A673 (cell line): ENCODE results near the gene MYL2. TPM values are rescaled to one million over a fixed set of nuclear protein-coding genes. Genes with fewer than 3 reads are reported as not detected.
A peak's percentile ranks its signal among the peaks of the same experiment; 100 is the strongest.

Experiments used
- BruUV-seq: library from RNA; stranded (reverse); fragments of 400-500 nt; replicated peaks from 2 replicates; lab custom pipeline; 2021; lab: Mats Ljungman, UMichigan
- CTCF ChIA-PET: fragments of 300-600 bp; sonication (Branson Sonifier 250); formaldehyde crosslinking; loops from one replicate; lab custom pipeline; 2022; ENCODE audit warnings: antibody characterized with exemption; lab: Charles Lee
- POLR2A ChIA-PET: fragments of 300-600 bp; sonication (Branson Sonifier 250); formaldehyde crosslinking; loops from one replicate; lab custom pipeline; 2022; ENCODE audit warnings: antibody characterized with exemption; ENCODE audit not compliant: low non-redundant PET; lab: Charles Lee
- DNase-seq: peaks from one replicate; pipeline ENCODE4 v3.0.0-alpha.2; 2015; ENCODE audit warnings: low spot score
- H3K27ac ChIP-seq: fragments of 200-600 bp; sonication (generic); 2 replicates; pipeline ENCODE4 v1.5.1; 2016; ENCODE audit warnings: mixed run types, low read depth, mild to moderate bottlenecking, mixed read lengths, antibody characterized with exemption, low read length; ENCODE audit not compliant: poor library complexity, severe bottlenecking
- H3K27me3 ChIP-seq: fragments of 200-600 bp; sonication (generic); replicated peaks from 2 replicates; pipeline ENCODE4 v1.6.1; 2017; ENCODE audit warnings: mixed run types, low read depth, mild to moderate bottlenecking, mixed read lengths, antibody characterized with exemption, low read length; ENCODE audit not compliant: insufficient read depth, poor library complexity
- H3K36me3 ChIP-seq: fragments of 200-600 bp; sonication (generic); 2 replicates; pipeline ENCODE4 v1.6.1; 2016; ENCODE audit warnings: mixed run types, mild to moderate bottlenecking, mixed read lengths, antibody characterized with exemption, low read length; ENCODE audit not compliant: insufficient read depth, poor library complexity, severe bottlenecking
- H3K4me1 ChIP-seq: fragments of 200-600 bp; sonication (generic); 2 replicates; pipeline ENCODE4 v1.6.1; 2017; ENCODE audit warnings: mixed run types, mild to moderate bottlenecking, mixed read lengths, antibody characterized with exemption, low read length; ENCODE audit not compliant: insufficient read depth, poor library complexity, severe bottlenecking
- H3K4me3 ChIP-seq: fragments of 200-600 bp; sonication (generic); 2 replicates; pipeline ENCODE4 v1.5.1; 2016; ENCODE audit warnings: low read depth, mixed run types, mild to moderate bottlenecking, mixed read lengths, low read length; ENCODE audit not compliant: poor library complexity, severe bottlenecking
- H3K9me3 ChIP-seq: fragments of 200-600 bp; sonication (generic); 2 replicates; pipeline ENCODE4 v1.6.1; 2016; ENCODE audit warnings: mixed run types, low read depth, mild to moderate bottlenecking, mixed read lengths, antibody characterized with exemption, low read length; ENCODE audit not compliant: poor library complexity, severe bottlenecking
- EZH2 ChIP-seq: fragments of 200-600 bp; sonication (generic); IDR thresholded peaks from 2 replicates; pipeline ENCODE4 v1.6.1; 2017; ENCODE audit warnings: borderline replicate concordance, low read depth, mild to moderate bottlenecking, mixed read lengths, antibody characterized with exemption, low read length; ENCODE audit not compliant: poor library complexity, severe bottlenecking
- intact Hi-C: fragments of 100-400 bp; cut with micrococcal nuclease; formaldehyde crosslinking; loops from one replicate; pipeline ENCODE4 v1.10.0; 2022; ENCODE audit not compliant: unreplicated experiment
- total RNA-seq: library from RNA; stranded (reverse); gene quantifications from 2 replicates; pipeline ENCODE4 v1.2.3, GENCODE V29; 2021
- TF ChIP-seq, protein P1 (sequence below): fragments of 300-800, 200-600 bp; sonication (generic); conservative IDR thresholded peaks from 2 replicates; pipeline ENCODE4 v1.5.1; 2017; ENCODE audit warnings: low read depth, mild to moderate bottlenecking, antibody characterized with exemption, low read length, moderate library complexity, mixed read lengths

Gene MYL2
- total RNA-seq, 1 experiment from 2014 or later, result not detected

DNA sequence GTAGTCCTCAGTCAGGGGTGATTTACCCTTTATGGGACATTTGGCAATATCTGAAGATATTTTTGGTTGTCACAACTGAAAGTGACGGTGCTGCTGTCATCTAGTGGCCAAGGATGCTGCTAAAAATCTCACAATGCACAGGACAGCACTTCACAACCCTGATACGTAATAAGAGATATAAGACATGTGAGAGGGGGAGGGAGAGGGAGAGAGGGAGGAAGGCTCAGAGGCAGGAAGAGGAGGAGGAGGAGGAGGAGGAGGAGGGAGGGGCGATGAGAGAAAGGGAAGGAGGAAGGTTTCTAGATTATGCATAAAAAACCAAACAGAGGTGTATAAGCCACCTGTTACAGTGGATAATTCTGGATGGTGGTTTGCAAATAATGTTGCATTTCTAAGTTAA, 14.3 kb downstream of the MYL2 start:
- intact Hi-C loops, result no loop called here
- ChIA-PET CTCF (no interaction called here), POLR2A (no interaction called here)
- DNase-seq, result peak; percentile 40
- Histone ChIP-seq H3K27ac (no peak overlapping the region), H3K4me1 (no peaks in the 10 kb centered on the region), H3K4me3 (no peak overlapping the region), H3K9me3 (no peaks in the 10 kb centered on the region), H3K36me3 (no peaks in the 10 kb centered on the region), H3K27me3 (no peaks in the 10 kb centered on the region)
- TF ChIP-seq, protein P1, sequence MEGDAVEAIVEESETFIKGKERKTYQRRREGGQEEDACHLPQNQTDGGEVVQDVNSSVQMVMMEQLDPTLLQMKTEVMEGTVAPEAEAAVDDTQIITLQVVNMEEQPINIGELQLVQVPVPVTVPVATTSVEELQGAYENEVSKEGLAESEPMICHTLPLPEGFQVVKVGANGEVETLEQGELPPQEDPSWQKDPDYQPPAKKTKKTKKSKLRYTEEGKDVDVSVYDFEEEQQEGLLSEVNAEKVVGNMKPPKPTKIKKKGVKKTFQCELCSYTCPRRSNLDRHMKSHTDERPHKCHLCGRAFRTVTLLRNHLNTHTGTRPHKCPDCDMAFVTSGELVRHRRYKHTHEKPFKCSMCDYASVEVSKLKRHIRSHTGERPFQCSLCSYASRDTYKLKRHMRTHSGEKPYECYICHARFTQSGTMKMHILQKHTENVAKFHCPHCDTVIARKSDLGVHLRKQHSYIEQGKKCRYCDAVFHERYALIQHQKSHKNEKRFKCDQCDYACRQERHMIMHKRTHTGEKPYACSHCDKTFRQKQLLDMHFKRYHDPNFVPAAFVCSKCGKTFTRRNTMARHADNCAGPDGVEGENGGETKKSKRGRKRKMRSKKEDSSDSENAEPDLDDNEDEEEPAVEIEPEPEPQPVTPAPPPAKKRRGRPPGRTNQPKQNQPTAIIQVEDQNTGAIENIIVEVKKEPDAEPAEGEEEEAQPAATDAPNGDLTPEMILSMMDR, result peak; percentile 26; the same call in 1 of the 2 replicates
- TF ChIP-seq EZH2, result no peak
- no TSS peak for BruUV-seq

DNA sequence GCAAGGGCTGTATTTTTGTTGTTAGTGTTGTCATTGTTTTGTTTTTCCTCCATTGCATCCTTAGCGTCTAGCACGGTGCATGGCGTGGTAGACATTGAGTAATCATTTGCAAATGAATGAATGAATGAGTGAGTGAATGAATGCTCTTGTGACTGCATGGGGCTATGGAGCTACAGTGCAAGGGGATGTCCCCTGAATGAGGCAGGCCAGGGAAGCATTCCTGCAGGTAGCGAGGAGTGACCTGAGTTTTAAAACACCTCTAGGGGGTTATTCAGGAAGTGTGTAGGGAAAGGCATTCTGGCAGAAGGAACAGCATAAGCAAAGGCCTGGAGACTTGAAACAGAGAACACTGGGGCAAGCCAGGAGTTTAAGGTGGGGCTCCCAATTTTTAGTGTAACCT, 16.9 kb downstream of the MYL2 start:
- Histone ChIP-seq H3K4me3 (no peak overlapping the region), H3K27me3 (no peaks in the 10 kb centered on the region), H3K4me1 (no peaks in the 10 kb centered on the region), H3K36me3 (no peaks in the 10 kb centered on the region), H3K9me3 (no peaks in the 10 kb centered on the region), H3K27ac (no peak overlapping the region)
- DNase-seq, result no peak
- no TSS peak for BruUV-seq
- TF ChIP-seq, protein P1, result no peak
- no peak for TF ChIP-seq EZH2
- ChIA-PET CTCF (no interaction called here), POLR2A (no interaction called here)
- intact Hi-C loops, result no loop called here

DNA sequence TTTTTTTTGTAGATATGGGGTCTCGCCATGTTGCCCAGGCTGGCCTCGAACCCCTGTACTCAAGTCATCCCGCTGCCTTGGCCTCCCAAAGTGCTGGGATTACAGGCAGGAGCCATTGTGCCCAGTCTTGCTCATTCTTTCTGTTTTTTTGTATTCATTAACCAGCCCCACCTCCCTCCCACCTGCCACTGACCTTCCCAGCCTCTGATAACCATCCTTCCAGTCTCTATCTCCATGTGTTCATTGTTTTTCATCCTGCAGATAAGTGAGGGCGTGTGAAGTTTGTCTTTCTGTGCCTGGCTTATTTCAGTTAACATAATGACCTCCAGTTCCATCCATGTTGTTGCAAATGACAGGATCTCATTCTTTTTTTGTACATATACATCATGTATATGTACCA, 19.0 kb downstream of the MYL2 start:
- ChIA-PET CTCF (no interaction called here), POLR2A (no interaction called here)
- Histone ChIP-seq H3K4me1 (no peaks in the 10 kb centered on the region), H3K36me3 (no peaks in the 10 kb centered on the region), H3K9me3 (no peaks in the 10 kb centered on the region), H3K4me3 (no peak overlapping the region), H3K27ac (no peak overlapping the region), H3K27me3 (no peaks in the 10 kb centered on the region)
- BruUV-seq, result no TSS peak
- no peak for DNase-seq
- intact Hi-C loops, result no loop called here
- no peak for TF ChIP-seq EZH2

DNA sequence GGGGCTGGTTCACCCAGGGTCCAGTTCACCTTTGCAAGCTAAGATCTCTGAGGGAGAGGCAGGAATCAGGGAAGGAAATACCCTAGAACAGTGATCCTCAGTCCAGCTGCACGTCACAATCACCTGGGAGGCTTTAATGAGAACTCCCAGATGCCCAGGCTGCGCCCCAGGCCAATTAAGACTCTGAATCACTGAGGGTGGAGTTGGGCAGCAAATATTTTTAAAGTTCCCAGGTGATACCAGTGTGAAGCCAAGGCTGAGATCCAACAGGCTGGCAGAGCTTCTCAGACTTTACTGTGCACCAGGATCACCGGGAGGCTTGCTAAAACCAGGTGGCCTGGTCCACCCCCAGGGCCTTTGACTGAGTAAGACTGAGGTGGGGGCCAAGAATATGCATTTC, 23.8 kb downstream of the MYL2 start:
- TF ChIP-seq EZH2, result no peak
- TF ChIP-seq, protein P1, result no peak
- ChIA-PET CTCF (no interaction called here), POLR2A (no interaction called here)
- H3K4me1 ChIP-seq, result no peaks in the 10 kb centered on the region
- no peaks in the 10 kb centered on the region for H3K9me3 ChIP-seq
- BruUV-seq, result no TSS peak
- H3K27me3 ChIP-seq, result no peaks in the 10 kb centered on the region
- H3K36me3 ChIP-seq, result no peaks in the 10 kb centered on the region
- no peak overlapping the region for H3K4me3 ChIP-seq
- DNase-seq, result no peak
- intact Hi-C loops, result no loop called here
- no peak overlapping the region for H3K27ac ChIP-seq
